ENCODE data around the gene EHD4. TPM values are rescaled to one million over a fixed set of nuclear protein-coding genes. Genes with fewer than 3 reads are reported as not detected.

Gene EHD4
- total RNA-seq, 1 donor from 2014 or later, result 24.6 TPM

GRCh38 chr15:41891946-41892345 is 80.4 kb downstream of the EHD4 start:
- Histone ChIP-seq H3K27me3 (no peaks in the 10 kb centered on the region), H3K9me3 (no peaks in the 10 kb centered on the region), H3K27ac (no peak overlapping the region), H3K36me3 (no peaks in the 10 kb centered on the region), H3K4me1 (peaks cover 22% of the 10 kb centered on the region), H3K4me3 (no peak overlapping the region)
- DNase-seq (ENCODE audit: extremely low spot score in 2 of 2), result no peak
- intact Hi-C loops (cut with DNase I), result no loop called here
- TF ChIP-seq POLR2A (IDR thresholded peaks at IDR 0.05) (no peak), POLR2AphosphoS5 (IDR thresholded peaks at IDR 0.05; ENCODE audit: insufficient read depth in 1 of 2, low read depth in 1 of 2) (no peak), CTCF (IDR thresholded peaks at IDR 0.05) (no peak)

- TF ChIP-seq POLR2A (IDR thresholded peaks at IDR 0.05), result no peak
- no peak for TF ChIP-seq CTCF (IDR thresholded peaks at IDR 0.05)
- TF ChIP-seq POLR2AphosphoS5 (IDR thresholded peaks at IDR 0.05; ENCODE audit: insufficient read depth in 1 of 2, low read depth in 1 of 2), result no peak
- intact Hi-C loops (cut with DNase I), result no loop called here
- no peak overlapping the region for H3K27ac ChIP-seq
- H3K27me3 ChIP-seq, result no peaks in the 10 kb centered on the region
- H3K36me3 ChIP-seq, result no peaks in the 10 kb centered on the region
- H3K4me3 ChIP-seq, result no peak overlapping the region
- peaks cover 22% of the 10 kb centered on the region for H3K4me1 ChIP-seq
- H3K9me3 ChIP-seq, result no peaks in the 10 kb centered on the region
- no peak for DNase-seq (ENCODE audit: extremely low spot score in 2 of 2)
These were observed 81.1 kb downstream of the EHD4 start for GRCh38 chr15:41891226-41891625.

- intact Hi-C loops (cut with DNase I), result no loop called here
- Histone ChIP-seq H3K27ac (no peak overlapping the region), H3K4me3 (no peak overlapping the region), H3K4me1 (peaks cover 21% of the 10 kb centered on the region), H3K27me3 (no peaks in the 10 kb centered on the region), H3K36me3 (no peaks in the 10 kb centered on the region), H3K9me3 (no peaks in the 10 kb centered on the region)
- TF ChIP-seq CTCF (IDR thresholded peaks at IDR 0.05), result no peak
- no peak for TF ChIP-seq POLR2A (IDR thresholded peaks at IDR 0.05)
- TF ChIP-seq POLR2AphosphoS5 (IDR thresholded peaks at IDR 0.05; ENCODE audit: insufficient read depth in 1 of 2, low read depth in 1 of 2), result no peak
- DNase-seq (ENCODE audit: extremely low spot score in 2 of 2), result no peak
These were observed 82.2 kb downstream of the EHD4 start for GRCh38 chr15:41890050-41890690.

GRCh38 chr15:41888662-41889253 is 83.6 kb downstream of the EHD4 start:
- H3K9me3 ChIP-seq, result no peaks in the 10 kb centered on the region
- TF ChIP-seq CTCF (IDR thresholded peaks at IDR 0.05) (no peak), POLR2A (IDR thresholded peaks at IDR 0.05) (no peak), POLR2AphosphoS5 (IDR thresholded peaks at IDR 0.05; ENCODE audit: insufficient read depth in 1 of 2, low read depth in 1 of 2) (no peak)
- no peaks in the 10 kb centered on the region for H3K36me3 ChIP-seq
- H3K27ac ChIP-seq, result no peak overlapping the region
- no peaks in the 10 kb centered on the region for H3K27me3 ChIP-seq
- intact Hi-C loops (cut with DNase I), result no loop called here
- peaks cover 7% of the 10 kb centered on the region for H3K4me1 ChIP-seq
- no peak for DNase-seq (ENCODE audit: extremely low spot score in 2 of 2)
- H3K4me3 ChIP-seq, result no peak overlapping the region

GRCh38 chr15:41887893-41888292 is 84.5 kb downstream of the EHD4 start:
- TF ChIP-seq POLR2AphosphoS5 (IDR thresholded peaks at IDR 0.05; ENCODE audit: insufficient read depth in 1 of 2, low read depth in 1 of 2) (no peak), CTCF (IDR thresholded peaks at IDR 0.05) (no peak), POLR2A (IDR thresholded peaks at IDR 0.05) (no peak)
- H3K27me3 ChIP-seq, result no peaks in the 10 kb centered on the region
- H3K9me3 ChIP-seq, result no peaks in the 10 kb centered on the region
- H3K27ac ChIP-seq, result no peak overlapping the region
- intact Hi-C loops (cut with DNase I), result no loop called here
- no peak for DNase-seq (ENCODE audit: extremely low spot score in 2 of 2)
- no peak overlapping the region for H3K4me3 ChIP-seq
- H3K36me3 ChIP-seq, result no peaks in the 10 kb centered on the region
- H3K4me1 ChIP-seq, result no peaks in the 10 kb centered on the region

Data from vagina (tissue), 2 donors.